Frontal cortex (tissue), 4 donors: ENCODE results near the gene TLCD4. TPM values are rescaled to one million over a fixed set of nuclear protein-coding genes. Genes with fewer than 3 reads are reported as not detected.
"Not testable (repeated sequence)": the region's sequence is repeated elsewhere in the genome, so short reads cannot be mapped to it uniquely, and the experiment has no call there.

Experiments
- DNase-seq, 2 donors: peaks; one replicate each; pipeline ENCODE4 v3.0.0; 2012; ENCODE audit warnings: low spot score in 2 of 2
- FAIRE-seq: peaks from 2 replicates; lab custom pipeline; 2012; peaks lifted over from hg19 to GRCh38; lab: Jason Lieb, UNC
- small RNA-seq: library from RNA; depleted of rRNA; stranded (forward); fragments of <200 nt; gene quantifications from one replicate; pipeline ENCODE3, GENCODE V24; 2014
- total RNA-seq: library from RNA; depleted of rRNA; stranded (reverse); fragments of >200 nt; gene quantifications from one replicate; pipeline ENCODE4 v1.2.3, GENCODE V29; 2014
- donor health status: control.
- donor health status: control.
- donor health status: control.

TLCD4 gene
- total RNA-seq, 1 donor from 2014 or later, result 15.9 TPM

- no peak for FAIRE-seq
- no peak for DNase-seq
Measured at GRCh38 chr1:95139039-95139438, 21.9 kb downstream of the TLCD4 start.

DNA sequence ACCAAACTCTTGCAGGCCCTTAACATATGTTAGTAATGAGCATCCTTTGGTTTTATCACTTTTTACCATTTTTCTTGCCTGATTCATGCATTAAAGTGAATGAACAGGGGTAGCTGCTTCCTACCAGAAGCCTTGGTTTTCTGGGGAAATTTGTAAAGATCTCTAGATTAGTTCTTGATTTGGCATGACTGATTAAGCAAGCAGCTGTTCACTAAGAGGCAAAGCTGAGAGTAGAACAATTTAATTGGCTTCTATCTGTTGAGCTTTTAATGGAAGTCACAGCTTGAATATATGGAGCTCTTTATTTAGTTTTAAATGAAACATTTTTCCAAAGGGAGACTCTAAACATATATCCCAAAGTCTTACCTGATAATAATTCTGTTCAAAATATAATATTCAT, 23.6 kb downstream of the TLCD4 start:
- DNase-seq (no peak), FAIRE-seq (no peak)

DNA sequence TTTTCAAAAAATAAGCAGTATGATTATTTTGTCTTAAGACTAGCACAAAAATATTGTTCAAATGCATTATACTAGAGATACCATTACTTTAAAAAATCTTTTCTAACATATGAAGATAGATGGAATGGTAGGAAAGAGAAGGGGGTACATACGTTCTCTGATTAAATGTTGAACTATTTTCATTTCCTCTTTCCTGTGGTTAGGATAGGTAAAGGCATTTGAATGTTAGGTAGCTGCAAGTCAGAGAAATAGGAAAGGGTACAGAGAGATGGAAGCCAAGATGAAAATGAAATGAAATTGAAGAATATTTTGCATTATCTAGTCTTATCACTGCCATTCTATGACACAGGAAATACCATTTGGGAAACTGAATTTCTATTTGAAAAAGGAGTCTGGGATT, 28.3 kb downstream of the TLCD4 start:
- no peak for FAIRE-seq

DNA sequence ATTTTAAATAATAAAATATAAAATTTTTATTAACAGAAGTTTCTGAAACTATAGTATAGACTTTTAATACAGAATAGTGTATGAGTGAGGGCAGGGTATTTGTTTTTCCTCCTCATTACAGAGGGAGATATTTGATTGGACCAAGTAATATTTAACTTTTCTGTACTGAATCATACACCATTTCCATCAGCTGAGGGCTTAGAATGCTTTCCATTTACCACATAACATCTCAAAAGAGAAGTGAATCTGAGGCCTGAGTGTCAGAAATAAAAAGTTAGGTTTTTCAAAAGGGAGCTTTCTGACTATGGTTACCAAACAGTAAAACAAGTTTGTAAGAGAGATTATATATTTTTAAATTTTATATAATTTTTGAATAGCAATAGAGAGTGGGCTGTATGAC, 29.5 kb downstream of the TLCD4 start:
- no peak for DNase-seq

More for the DNA sequence above, 28.3 kb downstream of the TLCD4 start:
- DNase-seq, result no peak

DNA sequence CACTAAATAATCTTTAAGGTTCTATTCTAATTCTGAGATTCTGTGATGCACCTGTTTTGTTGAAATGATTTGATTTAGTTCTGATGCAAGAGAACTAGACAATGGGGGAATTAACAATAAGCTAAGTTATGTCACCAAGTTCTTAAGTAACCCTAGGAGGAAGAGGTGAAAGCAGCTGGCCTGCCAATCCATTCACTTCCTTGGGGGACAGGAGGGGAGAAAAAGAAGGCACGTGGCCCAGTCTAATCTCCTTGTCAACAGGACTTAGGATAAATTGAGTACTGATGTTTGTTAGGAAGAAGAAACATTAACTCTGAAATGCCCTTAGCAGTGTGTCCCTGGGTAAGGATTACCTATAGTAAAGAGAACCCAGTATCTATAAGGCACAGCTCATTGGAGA, 36.9 kb downstream of the TLCD4 start:
- FAIRE-seq (no peak), DNase-seq (no peak)

More for the DNA sequence above, 29.5 kb downstream of the TLCD4 start:
- FAIRE-seq, result no peak

GRCh38 chr1:95165569-95165968, 48.4 kb downstream of the TLCD4 start:
- DNase-seq, FAIRE-seq: not testable (repeated sequence)

Small RNA genes within 50 kb of the gene (small RNA-seq; reads per million reads assigned to genes)
- gene RF00019, result not detected

Other genes starting within 250 kb of the TLCD4 start
- gene CNN3, start 190.2 kb upstream of the TLCD4 start, total RNA-seq, result 171 TPM
- 3.7 TPM for gene ALG14, start 44.4 kb upstream of the TLCD4 start, total RNA-seq
- 15.9 TPM for gene RWDD3, start 116.9 kb downstream of the TLCD4 start, total RNA-seq